GM12878 (cell line): ENCODE data around the gene SPRR2E. TPM values are rescaled to one million over a fixed set of nuclear protein-coding genes. Genes with fewer than 3 reads are reported as not detected.

Source experiments
- ATAC-seq: fragments of 200-7000 bp; cut with Tn5 transposase; 3 replicates; pipeline ENCODE4 v1.9.1; 2020; ENCODE audit warnings: mild to moderate bottlenecking, moderate library complexity
- BruUV-seq: library from RNA; stranded (reverse); fragments of 400-500 nt; replicated peaks from 2 replicates; lab custom pipeline; 2021; lab: Mats Ljungman, UMichigan
- CTCF ChIA-PET: fragments of 300-600 bp; sonication (Branson Sonifier 250); formaldehyde crosslinking; extraction: SDS; loops from one replicate; lab custom pipeline; 2021; ENCODE audit warnings: inconsistent platforms; lab: Yijun Ruan, JAX
- POLR2A ChIA-PET: fragments of 350-600 bp; formaldehyde crosslinking; extraction: SDS; loops from one replicate; lab custom pipeline; 2021; ENCODE audit warnings: inconsistent platforms; lab: Charles Lee
- RAD21 ChIA-PET: fragments of 300-600 bp; sonication (Branson Sonifier 250); formaldehyde crosslinking; loops from one replicate; lab custom pipeline; 2023; ENCODE audit warnings: antibody characterized with exemption; ENCODE audit not compliant: unreplicated experiment; lab: Charles Lee
- SMC1A ChIA-PET: fragments of 300-600 bp; sonication (Branson Sonifier 250); formaldehyde crosslinking; loops from one replicate; lab custom pipeline; 2023; ENCODE audit not compliant: unreplicated experiment, uncharacterized antibody; lab: Charles Lee
- DNase-seq: peaks from one replicate; pipeline ENCODE4 v3.0.0-alpha.2; 2011; ENCODE audit warnings: low read depth, low spot score
- FAIRE-seq: peaks from 3 replicates; lab custom pipeline; 2011; peaks lifted over from hg19 to GRCh38; lab: Jason Lieb, UNC
- H2AFZ ChIP-seq: 2 replicates; pipeline ENCODE4 v1.6.0; 2011; ENCODE audit warnings: low read depth, low read length, control low read depth; ENCODE audit not compliant: control insufficient read depth
- H3K27ac ChIP-seq: 2 replicates; pipeline ENCODE4 v1.5.1; 2011; ENCODE audit warnings: control low read depth; ENCODE audit not compliant: control insufficient read depth, insufficient read depth
- H3K27me3 ChIP-seq, 2 experiments: replicated peaks in 1 of 2; 2 replicates each; pipeline versions ENCODE4 v1.6.0 to v1.6.1; 2011; ENCODE audit warnings: low read length in 1 of 2; ENCODE audit not compliant: control insufficient read depth in 2 of 2, insufficient read depth in 2 of 2
- H3K36me3 ChIP-seq, 2 experiments: 2 replicates each; pipeline ENCODE4 v1.5.1; 2011; ENCODE audit warnings: low read length in 1 of 2; ENCODE audit not compliant: control insufficient read depth in 2 of 2, insufficient read depth in 2 of 2
- H3K4me1 ChIP-seq: 2 replicates; pipeline ENCODE4 v1.6.1; 2011; ENCODE audit warnings: mild to moderate bottlenecking, low read length, moderate library complexity, mixed read lengths; ENCODE audit not compliant: control insufficient read depth, insufficient read depth
- H3K4me2 ChIP-seq: 2 replicates; pipeline ENCODE4 v1.6.0; 2011; ENCODE audit warnings: control low read depth; ENCODE audit not compliant: control insufficient read depth, insufficient read depth
- H3K4me3 ChIP-seq: fragments of 200-600 bp; sonication (generic); 2 replicates; pipeline ENCODE4 v1.5.1; 2016
- H3K79me2 ChIP-seq: 2 replicates; pipeline ENCODE4 v1.6.0; 2011; ENCODE audit warnings: low read length; ENCODE audit not compliant: control insufficient read depth, insufficient read depth
- H3K9ac ChIP-seq: 2 replicates; pipeline ENCODE4 v1.8.0; 2011; ENCODE audit warnings: low read length, control low read depth, mixed read lengths; ENCODE audit not compliant: control insufficient read depth, insufficient read depth
- H3K9me3 ChIP-seq: replicated peaks from 3 replicates; pipeline ENCODE4 v1.5.1; 2011; ENCODE audit warnings: mild to moderate bottlenecking, low read length; ENCODE audit not compliant: control insufficient read depth, insufficient read depth
- H4K20me1 ChIP-seq: 2 replicates; pipeline ENCODE4 v1.6.0; 2011; ENCODE audit not compliant: control insufficient read depth, insufficient read depth
- CHD2 ChIP-seq: IDR thresholded peaks from 2 replicates; pipeline ENCODE4 v1.6.1; 2011; ENCODE audit warnings: low read depth, low read length, improper control_type of control experiment, borderline replicate concordance
- CHD4 ChIP-seq: fragments of 200-600 bp; sonication (generic); IDR thresholded peaks from 2 replicates; pipeline ENCODE4 v1.6.1; 2016; ENCODE audit warnings: mild to moderate bottlenecking
- FOXM1 ChIP-seq: IDR thresholded peaks from 2 replicates; pipeline ENCODE4 v1.6.1; 2012; ENCODE audit warnings: low read depth, mild to moderate bottlenecking, inconsistent platforms, low read length, moderate library complexity
- GABPA ChIP-seq: IDR thresholded peaks from 2 replicates; pipeline ENCODE4 v1.6.1; 2014; ENCODE audit warnings: antibody characterized with exemption, low read depth, mild to moderate bottlenecking, inconsistent platforms
- KDM1A ChIP-seq: fragments of 200-600 bp; sonication (generic); IDR thresholded peaks from 2 replicates; pipeline ENCODE4 v1.6.1; 2016; ENCODE audit warnings: borderline replicate concordance
- MYB ChIP-seq: fragments of 150-350 bp; IDR thresholded peaks from 2 replicates; pipeline ENCODE4 v1.6.1; 2014; ENCODE audit warnings: mild to moderate bottlenecking, low read depth, low read length, borderline replicate concordance
- NFYB ChIP-seq: IDR thresholded peaks from 2 replicates; pipeline ENCODE4 v1.6.1; 2011; ENCODE audit warnings: low read depth, mild to moderate bottlenecking, low read length, improper control_type of control experiment, moderate library complexity; ENCODE audit not compliant: insufficient read depth
- SIN3A ChIP-seq: IDR thresholded peaks from 2 replicates; pipeline ENCODE4 v1.6.1; 2012; ENCODE audit warnings: low read depth, low read length, improper control_type of control experiment
- SMARCA5 ChIP-seq: fragments of 450-650 bp; IDR thresholded peaks from 2 replicates; pipeline ENCODE4 v1.6.1; 2017; ENCODE audit warnings: mild to moderate bottlenecking
- STAT3 ChIP-seq: IDR thresholded peaks from 2 replicates; pipeline ENCODE4 v1.6.1; 2011; ENCODE audit warnings: low read depth, low read length, improper control_type of control experiment
- in situ Hi-C: fragments of 300-500 bp; cut with MboI; formaldehyde crosslinking; loops from 9 replicates; pipeline ENCODE4 v1.14.3; 2018; ENCODE audit warnings: mixed read lengths
- intact Hi-C: fragments of 100-400 bp; cut with micrococcal nuclease; formaldehyde crosslinking; loops from one replicate; pipeline ENCODE4 v1.14.2; 2022; ENCODE audit not compliant: unreplicated experiment
- polyA plus RNA-seq, 11 experiments: library from polyadenylated mRNA; depleted of rRNA in 4 of 11; unstranded in 6 of 11; stranded (reverse) in 5 of 11; fragments of >200 nt; fragmentation: Nextera tagmentation in 4 of 11; fragmentation: Illumina TruSeq in 1 of 11; extraction: Ambion mirVana in 4 of 11; extraction: Trizol in 1 of 11; gene quantifications; 1 replicate in 1 of 11; 2 replicates in 10 of 11; pipeline versions ENCODE4 v1.2.1 to v1.2.3, GENCODE V29; 2011 to 2016; ENCODE audit warnings: inconsistent platforms in 2 of 11, missing spikeins in 2 of 11, low read depth in 1 of 11
- total RNA-seq, 4 experiments: library from RNA; depleted of rRNA in 3 of 4; stranded (reverse); fragments of >200 nt in 3 of 4; fragmentation: Illumina TruSeq in 1 of 4; extraction: Trizol in 1 of 4; gene quantifications; 2 replicates each; pipeline versions ENCODE4 v1.2.1 to v1.2.3, GENCODE V29; 2013 to 2021
- TF ChIP-seq, protein P1 (sequence below): fragments of 450-650 bp; IDR thresholded peaks from 2 replicates; pipeline ENCODE4 v1.6.1; 2017; ENCODE audit warnings: mild to moderate bottlenecking
- TF ChIP-seq, protein P2 (sequence below): fragments of 450-650 bp; formaldehyde crosslinking; IDR thresholded peaks from 2 replicates; pipeline ENCODE4 v1.4.0; 2022; ENCODE audit warnings: mild to moderate bottlenecking, moderate library complexity
- TF ChIP-seq, protein P3 (sequence below): fragments of 450-650 bp; IDR thresholded peaks from 2 replicates; pipeline ENCODE4 v1.6.1; 2017; ENCODE audit warnings: mild to moderate bottlenecking, moderate library complexity

Gene SPRR2E
- total and polyA plus RNA-seq, 10 of the 15 experiments (the other 5 are each of a cell fraction or from before 2014, with no cell fraction given): not detected

GRCh38 chr1:153122831-153123421, 28.6 kb upstream of the SPRR2E start (continued):
- TF ChIP-seq, protein P1, sequence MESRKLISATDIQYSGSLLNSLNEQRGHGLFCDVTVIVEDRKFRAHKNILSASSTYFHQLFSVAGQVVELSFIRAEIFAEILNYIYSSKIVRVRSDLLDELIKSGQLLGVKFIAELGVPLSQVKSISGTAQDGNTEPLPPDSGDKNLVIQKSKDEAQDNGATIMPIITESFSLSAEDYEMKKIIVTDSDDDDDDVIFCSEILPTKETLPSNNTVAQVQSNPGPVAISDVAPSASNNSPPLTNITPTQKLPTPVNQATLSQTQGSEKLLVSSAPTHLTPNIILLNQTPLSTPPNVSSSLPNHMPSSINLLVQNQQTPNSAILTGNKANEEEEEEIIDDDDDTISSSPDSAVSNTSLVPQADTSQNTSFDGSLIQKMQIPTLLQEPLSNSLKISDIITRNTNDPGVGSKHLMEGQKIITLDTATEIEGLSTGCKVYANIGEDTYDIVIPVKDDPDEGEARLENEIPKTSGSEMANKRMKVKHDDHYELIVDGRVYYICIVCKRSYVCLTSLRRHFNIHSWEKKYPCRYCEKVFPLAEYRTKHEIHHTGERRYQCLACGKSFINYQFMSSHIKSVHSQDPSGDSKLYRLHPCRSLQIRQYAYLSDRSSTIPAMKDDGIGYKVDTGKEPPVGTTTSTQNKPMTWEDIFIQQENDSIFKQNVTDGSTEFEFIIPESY: no peak
- TF ChIP-seq KDM1A (no peak), MYB (no peak), SMARCA5 (no peak), GABPA (no peak)
- TF ChIP-seq, protein P2, sequence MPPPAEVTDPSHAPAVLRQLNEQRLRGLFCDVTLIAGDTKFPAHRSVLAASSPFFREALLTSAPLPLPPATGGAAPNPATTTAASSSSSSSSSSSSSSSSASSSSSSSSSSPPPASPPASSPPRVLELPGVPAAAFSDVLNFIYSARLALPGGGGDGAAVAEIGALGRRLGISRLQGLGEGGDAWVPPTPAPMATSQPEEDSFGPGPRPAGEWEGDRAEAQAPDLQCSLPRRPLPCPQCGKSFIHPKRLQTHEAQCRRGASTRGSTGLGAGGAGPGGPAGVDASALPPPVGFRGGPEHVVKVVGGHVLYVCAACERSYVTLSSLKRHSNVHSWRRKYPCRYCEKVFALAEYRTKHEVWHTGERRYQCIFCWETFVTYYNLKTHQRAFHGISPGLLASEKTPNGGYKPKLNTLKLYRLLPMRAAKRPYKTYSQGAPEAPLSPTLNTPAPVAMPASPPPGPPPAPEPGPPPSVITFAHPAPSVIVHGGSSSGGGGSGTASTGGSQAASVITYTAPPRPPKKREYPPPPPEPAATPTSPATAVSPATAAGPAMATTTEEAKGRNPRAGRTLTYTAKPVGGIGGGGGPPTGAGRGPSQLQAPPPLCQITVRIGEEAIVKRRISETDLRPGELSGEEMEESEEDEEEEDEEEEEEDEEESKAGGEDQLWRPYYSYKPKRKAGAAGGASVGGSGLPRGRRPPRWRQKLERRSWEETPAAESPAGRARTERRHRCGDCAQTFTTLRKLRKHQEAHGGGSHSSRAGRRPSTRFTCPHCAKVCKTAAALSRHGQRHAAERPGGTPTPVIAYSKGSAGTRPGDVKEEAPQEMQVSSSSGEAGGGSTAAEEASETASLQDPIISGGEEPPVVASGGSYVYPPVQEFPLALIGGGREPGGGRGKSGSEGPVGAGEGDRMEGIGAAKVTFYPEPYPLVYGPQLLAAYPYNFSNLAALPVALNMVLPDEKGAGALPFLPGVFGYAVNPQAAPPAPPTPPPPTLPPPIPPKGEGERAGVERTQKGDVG (CRISPR knock-in tag): no peak

GRCh38 chr1:153120945-153121344, 26.6 kb upstream of the SPRR2E start:
- H3K79me2 ChIP-seq: no peaks in the 10 kb centered on the region
- no peak for TF ChIP-seq FOXM1
- TF ChIP-seq NFYB: no peak
- no peak for TF ChIP-seq CHD4
- no peak for TF ChIP-seq CHD2
- no peak for TF ChIP-seq SIN3A
- no peak for TF ChIP-seq STAT3
- TF ChIP-seq, protein P3, sequence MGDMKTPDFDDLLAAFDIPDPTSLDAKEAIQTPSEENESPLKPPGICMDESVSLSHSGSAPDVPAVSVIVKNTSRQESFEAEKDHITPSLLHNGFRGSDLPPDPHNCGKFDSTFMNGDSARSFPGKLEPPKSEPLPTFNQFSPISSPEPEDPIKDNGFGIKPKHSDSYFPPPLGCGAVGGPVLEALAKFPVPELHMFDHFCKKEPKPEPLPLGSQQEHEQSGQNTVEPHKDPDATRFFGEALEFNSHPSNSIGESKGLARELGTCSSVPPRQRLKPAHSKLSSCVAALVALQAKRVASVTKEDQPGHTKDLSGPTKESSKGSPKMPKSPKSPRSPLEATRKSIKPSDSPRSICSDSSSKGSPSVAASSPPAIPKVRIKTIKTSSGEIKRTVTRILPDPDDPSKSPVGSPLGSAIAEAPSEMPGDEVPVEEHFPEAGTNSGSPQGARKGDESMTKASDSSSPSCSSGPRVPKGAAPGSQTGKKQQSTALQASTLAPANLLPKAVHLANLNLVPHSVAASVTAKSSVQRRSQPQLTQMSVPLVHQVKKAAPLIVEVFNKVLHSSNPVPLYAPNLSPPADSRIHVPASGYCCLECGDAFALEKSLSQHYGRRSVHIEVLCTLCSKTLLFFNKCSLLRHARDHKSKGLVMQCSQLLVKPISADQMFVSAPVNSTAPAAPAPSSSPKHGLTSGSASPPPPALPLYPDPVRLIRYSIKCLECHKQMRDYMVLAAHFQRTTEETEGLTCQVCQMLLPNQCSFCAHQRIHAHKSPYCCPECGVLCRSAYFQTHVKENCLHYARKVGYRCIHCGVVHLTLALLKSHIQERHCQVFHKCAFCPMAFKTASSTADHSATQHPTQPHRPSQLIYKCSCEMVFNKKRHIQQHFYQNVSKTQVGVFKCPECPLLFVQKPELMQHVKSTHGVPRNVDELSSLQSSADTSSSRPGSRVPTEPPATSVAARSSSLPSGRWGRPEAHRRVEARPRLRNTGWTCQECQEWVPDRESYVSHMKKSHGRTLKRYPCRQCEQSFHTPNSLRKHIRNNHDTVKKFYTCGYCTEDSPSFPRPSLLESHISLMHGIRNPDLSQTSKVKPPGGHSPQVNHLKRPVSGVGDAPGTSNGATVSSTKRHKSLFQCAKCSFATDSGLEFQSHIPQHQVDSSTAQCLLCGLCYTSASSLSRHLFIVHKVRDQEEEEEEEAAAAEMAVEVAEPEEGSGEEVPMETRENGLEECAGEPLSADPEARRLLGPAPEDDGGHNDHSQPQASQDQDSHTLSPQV: no peak
- BruUV-seq: no TSS peak
- intact Hi-C loops (no loop called here), in situ Hi-C loops (no loop called here)
- FAIRE-seq: no peak
- ChIA-PET CTCF (no interaction called here), SMC1A (no interaction called here), RAD21 (no interaction called here), POLR2A (no interaction called here)
- H3K4me1 ChIP-seq: no peaks in the 10 kb centered on the region
- no peaks in the 10 kb centered on the region for H4K20me1 ChIP-seq
- no peak overlapping the region for H2AFZ ChIP-seq
- no peak overlapping the region for H3K27ac ChIP-seq
- DNase-seq: no peak
- no peak overlapping the region for H3K4me3 ChIP-seq
- H3K9me3 ChIP-seq: no peaks in the 10 kb centered on the region; the same call in 2 of the 3 replicates
- ATAC-seq: no peak
- no peaks in the 10 kb centered on the region for H3K36me3 ChIP-seq
- H3K4me2 ChIP-seq: no peak overlapping the region
- H3K27me3 ChIP-seq: no peaks in the 10 kb centered on the region
- H3K9ac ChIP-seq: no peak overlapping the region
